GM19438 (cell line): ENCODE results near the gene COL17A1.
A peak's percentile ranks its signal among the peaks of the same experiment; 100 is the strongest.

ENCODE experiments used
- ATAC-seq: cut with Tn5 transposase; IDR thresholded peaks from one replicate; pipeline ENCODE4 v1.9.1; 2021; ENCODE audit warnings: low read depth; ENCODE audit not compliant: unreplicated experiment

The COL17A1 gene

GRCh38 chr10:103995134-103995533 is 90.5 kb downstream of the COL17A1 start:
- no peak for ATAC-seq

DNA sequence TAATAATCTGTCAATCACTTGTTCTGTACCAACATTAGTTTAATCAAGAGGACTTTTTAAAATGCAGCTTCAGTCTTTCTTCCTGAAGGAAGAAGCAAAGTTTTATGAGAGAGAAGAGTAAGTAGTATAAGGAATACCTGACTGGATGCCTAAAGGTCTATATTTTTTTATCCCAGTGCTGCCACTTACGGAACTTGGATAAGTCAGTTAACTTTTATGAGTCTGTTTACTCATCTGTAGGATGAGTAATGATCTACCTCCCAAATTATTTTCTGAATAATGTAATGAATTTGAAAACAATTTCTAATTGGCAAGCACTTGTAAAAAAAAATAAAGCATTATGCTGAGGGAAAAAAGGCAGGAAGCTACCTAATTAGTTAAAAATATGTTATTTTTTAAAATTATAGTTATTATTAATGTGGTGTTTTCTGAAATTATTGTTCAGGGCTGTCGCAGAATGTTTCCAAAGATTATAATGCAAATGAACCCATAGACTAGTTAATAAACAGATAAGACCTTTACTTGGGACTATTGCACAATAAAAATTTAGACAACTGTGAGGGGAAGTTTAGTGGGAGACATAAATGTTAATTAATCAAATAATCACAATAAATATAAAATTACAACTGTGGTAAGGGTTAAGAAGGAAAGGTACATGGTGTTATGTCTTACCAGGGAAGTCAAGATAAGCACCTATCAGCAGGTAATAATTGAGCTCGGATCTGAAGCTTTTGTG is 94.1 kb downstream of the COL17A1 start:
- ATAC-seq, result no peak

DNA sequence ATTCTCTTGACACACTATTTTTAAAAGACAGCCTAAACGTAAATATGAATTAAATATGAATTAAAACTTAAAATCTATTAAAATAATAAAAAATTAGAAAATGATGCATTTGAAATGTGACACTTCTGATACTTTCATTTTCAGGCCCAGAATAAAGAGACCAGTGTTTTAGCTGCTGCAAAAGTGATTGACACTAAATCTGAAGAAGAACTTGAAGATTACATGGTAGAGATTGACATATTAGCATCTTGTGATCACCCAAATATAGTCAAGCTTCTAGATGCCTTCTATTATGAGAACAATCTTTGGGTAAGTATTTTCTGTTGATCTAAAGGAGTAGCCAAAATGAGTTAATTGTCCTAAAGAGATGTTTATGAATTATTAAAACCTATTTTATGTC is 95.1 kb downstream of the COL17A1 start:
- no peak for ATAC-seq

GRCh38 chr10:103990121-103990520 is 95.6 kb downstream of the COL17A1 start:
- ATAC-seq, result no peak

DNA sequence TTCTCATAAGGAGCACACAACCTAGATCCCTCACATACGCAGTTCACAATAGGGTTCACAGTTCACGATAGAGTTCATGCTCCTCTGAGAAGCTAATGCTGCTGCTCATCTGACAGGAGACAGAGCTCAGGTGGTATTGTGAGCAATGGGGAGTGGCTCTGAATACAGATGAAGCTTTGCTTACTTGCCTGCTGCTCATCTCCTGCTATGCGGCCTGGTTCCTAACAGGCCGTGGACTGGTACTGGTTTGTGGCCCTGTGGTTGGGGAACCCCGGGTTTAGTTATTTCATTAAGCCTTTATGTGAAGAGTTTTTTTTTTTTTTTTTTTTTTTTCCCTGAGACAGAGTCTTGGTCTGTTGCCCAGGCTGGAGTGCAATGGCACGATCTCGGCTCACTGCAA is 99.3 kb downstream of the COL17A1 start:
- ATAC-seq, result no peak

DNA sequence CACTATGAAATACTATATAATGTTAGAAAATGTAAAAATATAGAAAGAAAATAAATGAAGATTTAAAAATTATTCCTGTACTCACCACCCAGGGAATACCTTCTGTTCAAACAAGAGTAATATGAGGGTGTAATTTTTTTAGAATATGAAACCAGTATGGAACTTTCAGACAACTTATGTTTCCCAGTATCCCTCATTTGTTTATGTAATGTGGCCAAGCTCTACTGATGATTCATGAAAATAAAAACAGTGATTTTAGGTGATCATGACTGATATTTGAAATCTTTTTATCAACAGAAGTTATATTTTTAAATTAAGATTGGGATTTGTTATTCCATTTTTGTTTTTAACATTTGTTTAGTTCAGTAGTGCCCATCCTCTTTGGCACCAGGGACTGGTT is 100.0 kb downstream of the COL17A1 start:
- no peak for ATAC-seq

GRCh38 chr10:103983367-103983911 is 102.2 kb downstream of the COL17A1 start:
- peak; percentile 90 for ATAC-seq

DNA sequence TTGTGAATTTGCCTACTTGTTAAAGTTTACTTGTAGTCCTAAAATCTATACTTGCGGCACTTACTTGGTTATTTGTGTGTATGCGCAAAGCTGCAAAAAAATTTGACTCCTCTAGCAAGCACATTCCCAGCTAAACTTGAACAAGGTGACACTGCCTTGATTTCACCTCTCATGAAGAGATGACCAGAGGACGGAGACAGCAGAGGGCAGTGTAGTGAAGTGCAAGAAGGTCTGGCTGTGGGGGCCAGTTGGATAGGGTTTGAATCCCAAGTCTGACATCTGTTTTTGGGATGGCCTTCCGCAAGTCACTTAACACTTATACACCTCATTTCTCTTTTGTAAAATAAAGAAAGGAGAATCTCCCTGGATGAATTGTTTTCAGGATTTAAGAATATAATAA is 103.0 kb downstream of the COL17A1 start:
- no peak for ATAC-seq
